OCI-M1 (cell line): ENCODE data around the gene NIPSNAP2.
"Not testable (repeated sequence)": the region's sequence is repeated elsewhere in the genome, so short reads cannot be mapped to it uniquely, and the experiment has no call there.

Experiments used
- DNase-seq: peaks from one replicate; lab custom pipeline; 2025; lab: John Stamatoyannopoulos, UW

The NIPSNAP2 gene

DNA sequence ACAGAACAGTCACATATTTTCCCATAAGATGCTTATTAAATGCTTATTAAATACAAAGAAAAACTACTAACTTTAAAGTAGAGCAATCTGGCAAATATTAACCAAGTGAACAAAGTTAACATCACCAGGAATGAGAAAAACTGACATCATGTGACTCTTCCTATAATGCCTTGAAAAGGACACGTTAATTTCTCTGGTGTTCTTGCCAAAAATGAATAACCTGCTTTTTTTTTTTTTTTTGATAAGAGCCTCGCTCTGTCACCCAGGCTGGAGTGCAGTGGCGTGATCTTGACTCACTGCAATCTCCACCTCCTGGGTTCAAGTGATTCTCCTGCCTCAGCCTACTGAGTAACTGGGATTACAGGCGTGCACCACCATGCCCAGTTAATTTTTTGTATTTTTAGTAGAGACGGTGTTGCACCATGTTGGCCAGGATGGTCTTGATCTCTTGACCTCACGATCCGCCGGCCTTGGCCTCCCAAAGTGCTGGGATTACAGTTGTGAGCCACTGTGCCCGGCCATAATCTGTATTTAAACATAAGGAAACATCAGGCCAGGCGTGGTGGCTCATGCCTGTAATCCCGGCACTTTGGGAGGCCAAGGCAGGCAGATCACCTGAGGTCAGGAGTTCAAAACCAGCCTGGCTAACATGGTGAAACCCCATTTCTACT, 83.2 kb downstream of the NIPSNAP2 start:
- DNase-seq = not testable (repeated sequence)

DNA sequence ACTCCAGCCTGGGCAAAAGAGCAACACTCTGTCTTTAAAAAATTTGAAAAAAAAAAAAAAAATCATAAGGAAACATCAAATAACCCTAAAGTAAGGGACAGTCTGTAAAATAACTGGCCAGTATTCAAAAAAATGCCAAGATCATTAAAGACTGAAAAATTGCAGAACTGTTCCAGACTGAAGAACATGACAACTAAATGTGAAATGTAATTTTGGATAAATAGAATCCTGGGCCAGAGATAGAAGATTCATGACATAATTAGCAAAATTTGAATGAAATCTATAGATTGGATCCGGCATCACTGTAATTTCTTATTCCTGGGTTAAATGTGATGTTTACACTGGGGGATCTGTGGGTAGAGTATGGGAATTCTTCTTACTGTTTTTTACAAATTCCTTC, 83.9 kb downstream of the NIPSNAP2 start:
- no peak for DNase-seq

DNA sequence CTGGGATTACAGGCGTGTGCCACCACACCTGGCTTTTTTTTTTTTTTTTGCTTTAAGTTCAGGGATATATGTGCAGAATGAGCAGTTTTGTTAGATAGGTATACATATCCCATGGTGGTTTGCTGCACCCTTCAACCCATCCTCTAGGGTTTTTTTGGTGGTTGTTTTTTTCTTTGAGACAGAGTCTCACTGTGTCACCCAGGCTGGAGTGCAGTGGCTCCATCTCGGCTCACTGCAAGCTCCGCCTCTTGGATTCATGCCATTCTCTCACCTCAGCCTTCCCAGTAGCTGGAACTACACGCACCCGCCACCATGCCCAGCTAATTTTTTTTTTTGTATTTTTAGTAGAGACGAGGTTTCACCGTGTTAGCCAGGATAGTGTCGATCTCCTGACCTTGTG, 84.4 kb downstream of the NIPSNAP2 start:
- DNase-seq = not testable (repeated sequence)
